HEK293T (cell line): Measurements from ENCODE around the gene DPH6.
"Not testable (repeated sequence)": the region's sequence is repeated elsewhere in the genome, so short reads cannot be mapped to it uniquely, and the experiment has no call there.

Experiments
- CTCF ChIA-PET: fragments of 350-600 bp; formaldehyde crosslinking; extraction: SDS; loops from one replicate; lab custom pipeline; 2021; ENCODE audit warnings: antibody characterized with exemption, inconsistent platforms; lab: Yijun Ruan, JAX
- POLR2A ChIA-PET: fragments of 350-600 bp; formaldehyde crosslinking; extraction: SDS; loops from one replicate; lab custom pipeline; 2020; ENCODE audit warnings: antibody characterized with exemption, inconsistent platforms; lab: Yijun Ruan, JAX
- DNase-seq: peaks from one replicate; pipeline ENCODE4 v3.0.0; 2012; ENCODE audit warnings: mixed read lengths; ENCODE audit errors: extremely low spot score
- ARNT ChIP-seq: fragments of 450-650 bp; IDR thresholded peaks from 2 replicates; pipeline ENCODE4 v1.6.1; 2017; ENCODE audit warnings: mild to moderate bottlenecking
- BHLHE40 ChIP-seq: fragments of 450-650 bp; IDR thresholded peaks from 2 replicates; pipeline ENCODE4 v1.6.1; 2016; ENCODE audit warnings: mild to moderate bottlenecking, moderate library complexity, borderline replicate concordance
- CTBP1 ChIP-seq: fragments of 450-650 bp; IDR thresholded peaks from 2 replicates; pipeline ENCODE4 v1.6.1; 2016; ENCODE audit warnings: borderline replicate concordance
- ELF4 ChIP-seq: fragments of 450-650 bp; IDR thresholded peaks from 2 replicates; pipeline ENCODE4 v1.6.1; 2017; ENCODE audit warnings: antibody characterized with exemption
- FOXA1 ChIP-seq: fragments of 450-650 bp; IDR thresholded peaks from 2 replicates; pipeline ENCODE4 v1.6.1; 2016; ENCODE audit warnings: mild to moderate bottlenecking
- FOXK2 ChIP-seq: fragments of 450-650 bp; IDR thresholded peaks from 2 replicates; pipeline ENCODE4 v1.6.1; 2016; ENCODE audit warnings: mild to moderate bottlenecking
- FOXM1 ChIP-seq: fragments of 450-650 bp; IDR thresholded peaks from 2 replicates; pipeline ENCODE4 v1.6.1; 2017; ENCODE audit warnings: mild to moderate bottlenecking, borderline replicate concordance
- HDGF ChIP-seq: fragments of 450-650 bp; IDR thresholded peaks from 2 replicates; pipeline ENCODE4 v1.6.1; 2017; ENCODE audit warnings: antibody characterized with exemption, borderline replicate concordance
- L3MBTL2 ChIP-seq: fragments of 450-650 bp; conservative IDR thresholded peaks from 2 replicates; pipeline ENCODE4 v1.6.1; 2016; ENCODE audit warnings: mild to moderate bottlenecking
- LEF1 ChIP-seq: fragments of 450-650 bp; IDR thresholded peaks from 2 replicates; pipeline ENCODE4 v1.6.1; 2017; ENCODE audit warnings: mild to moderate bottlenecking, borderline replicate concordance
- NFRKB ChIP-seq: fragments of 450-650 bp; IDR thresholded peaks from 2 replicates; pipeline ENCODE4 v1.6.1; 2016; ENCODE audit warnings: mild to moderate bottlenecking, moderate library complexity
- PKNOX1 ChIP-seq: fragments of 450-650 bp; IDR thresholded peaks from 2 replicates; pipeline ENCODE4 v1.6.1; 2016
- SP1 ChIP-seq: fragments of 450-650 bp; IDR thresholded peaks from 2 replicates; pipeline ENCODE4 v1.6.1; 2017
- SUZ12 ChIP-seq: fragments of 450-650 bp; IDR thresholded peaks from 2 replicates; pipeline ENCODE4 v1.6.1; 2016; ENCODE audit warnings: mild to moderate bottlenecking
- TARDBP ChIP-seq: fragments of 450-650 bp; IDR thresholded peaks from 2 replicates; pipeline ENCODE4 v1.6.1; 2016
- ZNF384 ChIP-seq: fragments of 450-650 bp; IDR thresholded peaks from 2 replicates; pipeline ENCODE4 v1.6.1; 2016

Gene DPH6

GRCh38 chr15:35381328-35381727 is 164.6 kb downstream of the DPH6 start:
- ChIA-PET POLR2A (no interaction called here), CTCF (no interaction called here)
- DNase-seq, result no peak
- TF ChIP-seq ARNT, result no peak
- no peak for TF ChIP-seq HDGF
- no peak for TF ChIP-seq BHLHE40
- TF ChIP-seq NFRKB, result no peak
- no peak for TF ChIP-seq LEF1
- TF ChIP-seq FOXA1, result no peak
- TF ChIP-seq FOXM1, result no peak

GRCh38 chr15:35379972-35380371 is 166.0 kb downstream of the DPH6 start:
- DNase-seq, result no peak
- POLR2A ChIA-PET, result no interaction called here
- CTCF ChIA-PET, result no interaction called here
- TF ChIP-seq ELF4, result no peak
- TF ChIP-seq HDGF, result no peak
- no peak for TF ChIP-seq CTBP1
- TF ChIP-seq SP1, result no peak
- TF ChIP-seq FOXM1, result no peak
- TF ChIP-seq FOXA1, result no peak
- TF ChIP-seq ARNT, result no peak
- no peak for TF ChIP-seq LEF1
- TF ChIP-seq PKNOX1, result no peak
- TF ChIP-seq NFRKB, result no peak
- no peak for TF ChIP-seq SUZ12
- TF ChIP-seq FOXK2, result no peak
- no peak for TF ChIP-seq BHLHE40
- no peak for TF ChIP-seq TARDBP
- TF ChIP-seq L3MBTL2, result no peak
- no peak for TF ChIP-seq ZNF384

- POLR2A ChIA-PET, DNase-seq: not testable (repeated sequence)
Measured at GRCh38 chr15:35378454-35378853, 167.5 kb downstream of the DPH6 start.

GRCh38 chr15:35376707-35377106 is 169.3 kb downstream of the DPH6 start:
- DNase-seq, result no peak
- ChIA-PET CTCF (no interaction called here), POLR2A (no interaction called here)
- TF ChIP-seq SUZ12, result no peak

More at GRCh38 chr15:35378454-35378853, 167.5 kb downstream of the DPH6 start:
- CTCF ChIA-PET, result not testable (repeated sequence)

GRCh38 chr15:35374661-35375060 is 171.3 kb downstream of the DPH6 start:
- no peak for DNase-seq
- CTCF ChIA-PET, result no interaction called here
- no peak for TF ChIP-seq NFRKB
- TF ChIP-seq LEF1, result no peak
- TF ChIP-seq L3MBTL2, result no peak
- TF ChIP-seq ELF4, result no peak
- POLR2A ChIA-PET, result no interaction called here

GRCh38 chr15:35362195-35362829 is 183.7 kb downstream of the DPH6 start:
- CTCF ChIA-PET, result no interaction called here
- TF ChIP-seq PKNOX1, result no peak
- no peak for TF ChIP-seq BHLHE40
- TF ChIP-seq FOXA1, result no peak
- TF ChIP-seq SP1, result no peak
- POLR2A ChIA-PET, result no interaction called here
- no peak for DNase-seq

- no peak for DNase-seq
- POLR2A ChIA-PET, result no interaction called here
- no peak for TF ChIP-seq L3MBTL2
- TF ChIP-seq BHLHE40, result no peak
- no peak for TF ChIP-seq ELF4
- CTCF ChIA-PET, result no interaction called here
Measured at GRCh38 chr15:35358824-35359223, 187.1 kb downstream of the DPH6 start.

- POLR2A ChIA-PET, result no interaction called here
- no peak for DNase-seq
- no peak for TF ChIP-seq LEF1
- TF ChIP-seq FOXA1, result no peak
- TF ChIP-seq ZNF384, result no peak
- no peak for TF ChIP-seq NFRKB
- no peak for TF ChIP-seq CTBP1
- TF ChIP-seq PKNOX1, result no peak
- no peak for TF ChIP-seq BHLHE40
- TF ChIP-seq L3MBTL2, result no peak
- no peak for TF ChIP-seq FOXM1
- no peak for TF ChIP-seq TARDBP
- TF ChIP-seq SUZ12, result no peak
- TF ChIP-seq FOXK2, result no peak
- no peak for TF ChIP-seq HDGF
- TF ChIP-seq SP1, result no peak
- CTCF ChIA-PET, result no interaction called here
Measured at GRCh38 chr15:35351059-35351458, 194.9 kb downstream of the DPH6 start.
